NCI-H1930 (cell line): ENCODE measurements around the gene DAW1.

Experiments
- DNase-seq, 2 experiments: peaks; one replicate each; lab custom pipeline; 2025; lab: John Stamatoyannopoulos, UW

Gene DAW1

DNA sequence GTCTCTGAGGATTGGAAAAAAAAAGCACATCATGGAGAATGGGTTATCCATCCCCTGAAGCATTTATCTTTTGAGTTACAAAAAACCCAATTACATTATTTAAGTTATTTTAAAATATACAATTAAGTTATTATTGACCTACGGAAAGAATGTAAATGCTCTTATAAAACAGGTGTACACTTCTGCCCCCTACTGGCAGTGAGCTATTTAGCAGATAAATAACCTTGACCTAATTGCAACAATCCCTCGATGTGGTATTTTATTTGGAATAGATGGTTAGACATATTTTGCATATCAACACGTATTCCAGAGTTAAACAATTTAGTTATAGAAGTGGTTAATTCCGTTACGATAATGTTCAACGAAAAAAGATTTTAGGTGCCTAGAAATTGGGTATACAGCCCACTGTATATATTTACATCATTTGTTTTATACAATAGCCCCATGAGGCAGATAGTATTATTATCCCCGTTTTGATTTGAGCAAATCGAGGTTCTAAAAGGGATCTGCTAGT is 9.1 kb upstream of the DAW1 start:
- peak in 1 of 2 experiments; percentile 26 for DNase-seq

GRCh38 chr2:227862741-227863588 is 8.5 kb upstream of the DAW1 start:
- DNase-seq = no peak

- no peak for DNase-seq
Observed at GRCh38 chr2:227864161-227864756, 7.2 kb upstream of the DAW1 start.

- no peak for DNase-seq
Observed at GRCh38 chr2:227865291-227865690, 6.1 kb upstream of the DAW1 start.

DNA sequence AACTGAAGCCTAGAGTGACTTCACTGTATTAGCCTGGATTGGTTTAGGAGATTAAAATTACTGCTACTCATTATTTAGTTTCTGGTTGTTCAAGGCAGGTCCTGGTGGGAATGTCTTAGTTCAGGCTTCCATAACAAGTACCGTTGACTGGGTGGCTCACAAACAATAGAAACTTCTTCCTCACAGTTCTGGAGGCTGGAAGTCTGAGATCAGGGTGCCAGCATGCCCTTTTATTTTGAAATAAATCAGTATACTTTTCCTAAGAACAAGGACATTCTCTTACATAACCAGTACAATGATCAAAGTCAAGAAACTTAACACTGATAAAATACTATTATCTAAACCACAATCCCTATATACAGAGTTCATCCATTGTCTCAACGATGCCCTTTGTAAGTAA is 4.0 kb upstream of the DAW1 start:
- DNase-seq = no peak

DNA sequence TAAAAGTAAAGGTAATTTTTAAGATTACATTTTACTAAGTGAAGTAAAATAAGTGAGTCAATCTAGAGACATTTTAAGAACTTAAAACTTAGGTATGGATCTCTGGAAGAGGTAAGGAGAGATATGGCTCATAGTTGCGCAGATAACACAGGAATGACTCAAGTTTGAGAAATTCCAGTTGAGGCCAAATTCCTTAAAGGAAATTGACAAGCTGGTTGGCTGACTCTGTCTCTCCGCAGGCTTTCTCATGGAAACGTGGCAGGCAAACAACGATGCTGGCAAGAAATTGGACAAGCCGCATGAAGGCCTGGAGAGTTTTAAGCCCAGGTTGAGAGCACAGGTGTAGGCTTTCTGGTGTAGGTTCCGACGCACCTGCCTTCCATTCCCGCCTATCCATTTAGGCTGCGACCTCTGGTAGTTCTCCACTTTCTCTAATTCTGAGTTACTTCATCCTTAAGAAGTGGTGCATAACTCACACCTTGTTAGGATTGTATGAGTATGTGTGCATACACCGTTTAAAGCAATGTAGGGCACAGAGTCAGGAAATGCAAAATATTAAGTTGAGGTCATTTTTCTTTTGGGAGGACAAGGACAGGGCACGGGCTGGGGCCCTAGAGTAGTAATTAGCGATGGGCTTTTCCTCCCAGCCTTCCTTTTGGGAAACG is 589 bp upstream of the DAW1 start:
- no peak for DNase-seq

- DNase-seq = no peak
Observed at GRCh38 chr2:227872676-227873075, 1.2 kb downstream of the DAW1 start.

DNA sequence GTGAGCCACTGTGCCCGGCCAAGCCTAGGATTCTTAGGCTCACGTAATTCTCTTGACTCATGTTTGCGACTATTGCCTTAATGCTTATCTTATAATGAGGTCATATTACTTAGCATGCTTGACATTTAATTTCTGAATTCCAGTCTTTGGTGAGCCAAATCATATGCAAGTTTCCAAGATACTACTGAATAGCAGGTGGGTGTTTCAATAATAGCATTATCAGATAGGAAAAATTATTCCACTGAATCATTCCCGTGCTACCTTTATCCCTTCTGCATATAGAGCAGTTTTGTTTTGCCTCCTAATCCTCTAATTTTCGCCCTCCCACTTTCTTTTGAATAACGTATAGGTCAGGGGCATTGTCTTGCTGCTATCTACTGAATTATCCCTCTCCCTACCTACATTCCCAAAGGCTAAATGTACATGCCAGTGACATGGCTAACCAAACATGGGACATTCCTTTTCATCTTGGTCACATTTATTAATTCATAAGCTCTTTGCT is 4.9 kb downstream of the DAW1 start:
- DNase-seq = no peak

- no peak for DNase-seq
Observed at GRCh38 chr2:227877421-227878310, 6.2 kb downstream of the DAW1 start.

DNA sequence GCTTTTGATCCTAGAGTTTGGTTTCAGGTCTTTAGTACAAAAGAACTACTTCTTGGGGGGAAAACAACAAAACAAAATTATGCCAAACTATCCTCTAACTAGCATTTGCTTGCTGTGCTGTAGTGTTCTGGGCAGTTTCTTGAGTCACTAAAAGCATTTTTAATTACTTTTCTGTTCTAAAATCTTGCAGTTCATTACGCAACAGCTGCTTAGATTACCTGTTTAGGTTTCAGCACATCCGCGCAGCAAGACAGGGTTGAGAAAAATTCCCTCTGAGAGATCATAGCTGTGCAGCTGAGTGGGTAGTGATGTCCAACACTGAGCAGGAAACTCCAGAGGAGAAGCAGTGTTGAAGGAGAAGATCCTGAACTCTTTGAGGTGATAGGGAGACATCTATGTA is 9.0 kb downstream of the DAW1 start:
- no peak for DNase-seq

- DNase-seq = no peak
Observed at GRCh38 chr2:227881866-227882517, 10.6 kb downstream of the DAW1 start.

- no peak for DNase-seq
Observed at GRCh38 chr2:227884511-227884947, 13.1 kb downstream of the DAW1 start.

DNA sequence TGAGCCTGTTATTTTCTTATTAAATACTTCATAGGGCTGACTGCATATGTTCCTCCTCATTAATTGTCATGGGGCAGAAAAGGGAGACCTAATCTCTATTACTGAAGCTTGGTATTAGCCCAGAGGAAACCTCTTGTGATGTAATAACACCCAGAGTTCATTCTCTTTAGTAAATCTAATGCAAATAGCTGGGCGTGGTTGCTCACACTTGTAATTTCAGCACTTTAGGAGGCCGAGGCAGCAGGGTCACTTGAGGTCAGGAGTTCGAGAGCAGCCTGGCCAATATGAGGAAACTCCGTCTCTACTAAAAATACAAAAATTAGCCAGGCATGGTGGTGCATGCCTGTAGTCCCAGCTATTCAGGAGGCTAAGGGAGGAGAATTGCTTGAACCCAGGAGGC is 14.7 kb downstream of the DAW1 start:
- DNase-seq = no peak

DNA sequence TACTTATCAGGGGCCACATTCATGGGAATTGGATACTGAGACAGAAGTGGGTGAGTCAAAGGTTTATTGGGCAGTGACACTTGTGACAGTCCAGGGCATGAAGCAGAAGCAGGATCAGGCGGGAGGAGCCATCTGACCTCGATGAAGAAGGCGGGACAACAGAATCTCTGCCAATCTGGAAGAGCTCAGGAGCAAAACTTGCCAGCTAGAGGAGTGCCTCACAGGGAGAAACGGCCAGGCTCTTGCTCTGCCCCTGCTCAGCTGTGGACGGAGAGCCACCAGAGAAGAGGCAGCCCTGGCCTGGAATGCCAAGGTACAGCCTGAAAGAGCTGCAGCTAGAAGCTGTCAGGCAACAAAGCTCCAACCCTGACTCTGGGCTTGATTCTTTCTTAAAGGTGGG is 16.9 kb downstream of the DAW1 start:
- no peak for DNase-seq

DNA sequence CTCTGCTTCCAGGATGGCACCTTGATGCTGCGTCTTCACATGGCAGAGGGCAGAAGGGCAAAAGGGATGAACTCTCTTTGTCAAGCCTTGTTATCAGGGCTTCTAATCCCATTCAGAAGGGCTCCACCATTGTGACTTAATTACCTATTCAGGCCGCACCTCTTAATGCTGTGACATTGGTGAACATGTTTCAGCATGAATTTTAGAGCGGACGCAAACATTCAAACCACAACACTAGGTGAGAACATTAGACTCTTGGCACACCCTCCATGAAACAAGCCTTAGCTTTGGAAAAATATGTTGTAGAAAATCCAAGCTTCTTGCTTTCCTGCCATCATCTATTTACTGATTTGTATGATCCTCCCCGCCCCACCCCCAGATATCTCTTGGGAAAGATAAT is 17.9 kb downstream of the DAW1 start:
- no peak for DNase-seq

GRCh38 chr2:227890495-227891079 is 19.2 kb downstream of the DAW1 start:
- DNase-seq = peak in 1 of 2 experiments; percentile 53

- no peak for DNase-seq
Observed at GRCh38 chr2:227891673-227892072, 20.2 kb downstream of the DAW1 start.

GRCh38 chr2:227903381-227903780 is 31.9 kb downstream of the DAW1 start:
- DNase-seq = no peak

- no peak for DNase-seq
Observed at GRCh38 chr2:227906991-227907390, 35.6 kb downstream of the DAW1 start.

- DNase-seq = no peak
Observed at GRCh38 chr2:227908266-227909054, 37.0 kb downstream of the DAW1 start.
